Germinal center (tissue), 1 donor: ENCODE measurements around the gene RBMS1.

Experiments used
- DNase-seq: peaks from one replicate; pipeline ENCODE4 v3.0.0; 2012; ENCODE audit warnings: mixed read lengths, low spot score

RBMS1 gene

DNA sequence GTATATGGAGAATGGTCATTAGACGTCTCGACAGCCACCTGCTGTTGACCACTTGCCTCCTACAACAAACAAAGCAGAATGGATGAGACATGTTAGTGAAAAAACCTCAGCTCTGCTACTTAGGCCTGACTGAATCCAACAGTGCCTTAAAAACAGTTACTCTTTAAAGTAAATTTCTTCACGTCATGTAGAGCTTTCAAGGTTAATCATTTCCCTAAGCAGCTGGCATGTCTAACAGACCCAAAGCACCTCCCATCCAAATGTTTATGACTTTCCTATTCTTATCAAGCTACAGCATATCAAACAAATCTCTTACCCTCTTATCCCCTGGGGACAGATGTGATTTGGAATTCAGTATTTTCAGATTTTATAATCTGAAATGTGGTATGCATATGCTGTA lies 218.0 kb downstream of the RBMS1 start:
- DNase-seq: no peak

DNA sequence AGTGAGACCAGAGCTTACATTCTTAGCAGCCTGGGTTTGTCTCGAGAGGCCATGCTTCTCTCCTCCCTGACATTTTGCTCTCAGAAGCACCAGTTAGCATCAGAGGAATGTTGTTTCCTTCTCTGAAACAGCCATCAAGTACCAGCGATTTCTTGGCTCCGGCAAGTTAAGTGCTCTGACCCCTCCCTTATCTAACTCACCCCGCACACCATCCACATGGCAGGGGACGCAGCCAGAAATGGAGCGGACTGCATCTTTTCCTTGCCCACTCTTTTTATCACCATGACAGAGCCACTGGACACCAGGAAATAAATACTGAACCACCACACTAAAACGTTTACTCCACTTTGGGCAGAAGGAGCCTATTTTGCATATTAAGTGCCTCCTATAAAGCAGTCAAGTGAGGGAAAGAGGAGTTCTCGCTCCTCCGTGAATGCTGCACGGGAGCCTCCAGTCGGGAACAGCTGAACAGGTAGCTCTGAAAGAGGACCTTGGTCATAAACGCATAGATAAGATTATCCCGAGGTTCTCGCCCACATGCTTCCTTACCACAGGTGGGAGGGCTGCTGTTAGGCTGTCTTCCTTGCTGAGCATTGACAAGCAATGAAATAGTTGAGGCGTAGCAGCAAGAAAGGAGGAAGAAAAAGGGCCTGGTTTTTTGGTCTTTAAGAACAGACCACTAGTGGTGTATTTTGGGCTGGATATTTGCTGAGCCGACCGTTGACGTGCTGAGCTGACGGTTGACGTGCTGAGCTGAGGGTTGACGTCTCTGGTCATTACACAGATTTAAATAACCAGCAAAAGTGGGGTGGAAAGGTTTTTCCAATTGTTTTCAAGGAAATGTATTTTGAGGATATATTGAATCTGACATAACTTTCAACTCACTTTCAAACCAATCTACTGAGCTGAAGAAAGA lies 222.2 kb downstream of the RBMS1 start:
- no peak for DNase-seq

DNA sequence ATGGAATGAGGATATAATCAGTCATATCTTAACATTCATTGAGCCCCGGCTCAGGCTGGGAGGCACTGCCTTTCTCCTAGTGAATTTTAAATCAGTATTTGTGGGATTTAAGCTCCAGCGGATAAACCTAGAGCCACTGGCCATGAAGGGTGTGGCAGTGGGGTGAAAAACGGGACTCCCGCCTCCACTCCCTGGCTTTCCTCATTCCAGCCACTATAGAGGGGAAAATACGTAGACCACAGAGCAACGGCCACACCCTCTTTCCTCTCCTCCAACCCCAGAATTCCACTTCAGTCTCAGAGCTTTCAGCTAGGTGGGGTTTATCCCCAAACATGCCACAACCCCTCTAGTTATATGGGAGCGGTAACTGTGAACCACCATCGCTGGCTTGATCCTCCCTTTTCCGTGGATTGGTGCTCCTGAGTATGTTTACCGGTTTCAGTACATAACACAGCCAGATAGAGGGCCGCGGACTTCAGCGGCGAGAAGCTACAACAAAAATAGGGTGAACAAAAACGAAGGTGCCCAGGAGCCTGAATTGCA lies 223.0 kb downstream of the RBMS1 start:
- no peak for DNase-seq

DNA sequence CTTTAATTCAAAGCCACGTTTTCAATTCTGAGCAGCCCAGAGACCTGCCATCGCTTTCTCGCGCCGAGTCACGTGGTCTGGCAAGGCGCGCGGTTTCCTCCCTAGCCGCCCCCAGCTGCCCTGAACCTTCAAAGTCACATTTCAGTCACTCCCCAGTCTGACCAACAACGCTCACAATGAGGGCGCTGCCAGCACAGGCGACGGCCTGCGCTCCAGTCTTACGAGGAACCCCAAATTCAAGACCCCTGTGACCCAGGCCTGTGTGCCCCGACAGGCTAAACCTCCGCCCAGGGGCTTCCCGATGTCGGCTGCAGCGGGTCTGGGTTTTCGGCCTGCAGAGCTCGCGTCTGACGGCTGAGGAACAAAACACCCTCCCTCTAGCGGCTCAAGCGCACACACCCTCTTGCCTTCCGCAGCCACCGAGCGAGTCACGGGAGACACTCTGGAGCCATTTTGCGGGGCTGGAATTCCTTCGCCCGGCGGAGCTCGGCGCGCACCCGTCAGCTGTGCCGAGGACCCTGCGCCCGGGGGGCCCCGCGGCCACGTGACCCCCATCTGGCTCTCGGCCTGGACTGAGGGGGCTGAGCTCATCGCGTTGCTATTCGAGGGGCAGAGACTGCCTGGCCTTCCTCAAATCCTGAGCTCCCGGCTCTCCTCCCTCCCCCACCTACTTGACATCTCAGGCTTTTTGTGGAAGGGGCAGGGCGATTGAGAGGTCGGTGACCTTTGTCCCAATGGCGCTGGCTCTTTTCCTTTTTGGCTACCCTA lies 223.6 kb downstream of the RBMS1 start:
- DNase-seq: peak; percentile 87

DNA sequence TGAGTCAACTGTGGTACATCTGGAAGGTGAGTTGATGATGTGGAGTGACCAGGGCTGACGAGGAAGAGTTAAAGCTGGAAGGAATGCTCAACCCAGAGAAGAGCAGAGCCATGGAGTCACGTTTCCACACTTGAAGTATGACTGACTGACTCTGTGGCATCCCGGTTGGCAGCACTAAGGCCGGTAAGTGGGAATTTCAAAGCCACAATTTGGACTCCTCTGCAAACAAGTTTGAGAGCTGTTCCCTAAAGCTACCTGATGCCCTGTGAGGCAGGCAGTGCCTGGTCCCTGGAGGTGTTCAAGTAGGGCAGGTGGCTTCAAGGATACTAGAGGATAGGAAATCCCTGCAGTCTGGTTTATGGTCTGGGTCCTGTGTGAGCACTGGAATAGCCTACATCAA lies 224.2 kb downstream of the RBMS1 start:
- DNase-seq: no peak

DNA sequence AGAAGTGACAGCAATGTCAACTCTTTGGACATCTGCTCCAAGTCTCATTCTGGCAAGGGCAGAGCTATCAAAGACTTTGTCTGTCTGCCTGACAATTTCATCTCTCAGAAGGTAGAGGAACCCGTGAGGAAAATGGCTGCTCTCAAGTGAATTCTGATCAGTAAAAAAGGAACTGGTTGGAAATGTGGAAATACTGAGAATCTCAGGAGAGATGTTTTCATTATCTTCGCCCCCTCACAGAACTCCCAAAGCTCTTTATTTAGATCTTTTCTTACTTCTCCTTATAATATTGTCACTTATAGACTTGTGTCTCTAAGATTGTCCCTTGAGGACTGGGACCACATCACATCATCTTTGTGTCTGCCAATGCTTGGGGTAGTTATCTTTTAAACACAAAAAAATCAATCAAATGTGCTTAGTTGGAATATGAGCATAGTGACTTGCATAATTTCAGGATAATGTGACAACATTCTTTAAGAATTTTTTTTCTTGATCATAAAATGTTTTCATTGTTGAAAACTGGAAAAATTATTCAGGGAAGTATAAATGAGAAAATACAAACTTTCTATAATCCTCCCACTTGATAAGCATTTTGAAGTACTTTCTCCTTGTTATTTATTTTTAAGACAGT lies 225.3 kb downstream of the RBMS1 start:
- DNase-seq: no peak

DNA sequence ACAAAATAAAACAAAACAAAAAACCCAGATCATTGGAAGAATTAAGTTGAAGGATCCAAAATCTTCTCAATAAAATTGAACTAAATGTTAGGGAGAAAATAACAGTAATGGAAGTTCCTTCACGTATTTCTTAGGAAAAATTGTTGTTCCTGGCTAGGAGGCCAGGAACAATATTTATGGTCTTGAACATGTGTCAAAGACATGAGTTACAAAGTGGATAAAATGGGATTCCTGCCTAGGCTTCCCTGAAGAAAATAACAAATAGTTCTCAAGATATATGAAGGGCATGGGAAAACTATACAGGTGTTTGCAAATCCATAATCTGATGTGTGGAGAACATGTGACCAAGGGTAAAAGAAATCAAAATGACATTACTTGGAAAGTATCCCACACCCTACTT lies 225.9 kb downstream of the RBMS1 start:
- DNase-seq: no peak

DNA sequence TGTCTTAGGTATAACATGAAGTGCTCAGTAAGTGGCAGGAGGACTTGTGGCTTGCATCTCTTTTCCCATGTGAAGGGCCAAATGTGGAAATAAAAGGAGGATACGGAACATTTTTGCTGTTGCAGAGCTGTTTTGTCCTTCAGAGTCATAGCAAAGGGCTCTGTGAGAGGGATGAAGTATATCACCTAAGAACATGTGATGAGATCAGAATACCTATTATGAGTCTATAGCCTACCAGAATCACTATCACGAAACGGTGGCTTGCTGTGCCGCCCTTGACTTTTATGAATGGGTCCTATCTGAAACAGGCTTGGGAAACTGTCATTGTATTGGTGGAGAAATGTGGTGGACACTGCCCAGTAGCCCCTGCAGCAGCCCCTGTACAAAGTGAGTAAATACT lies 226.6 kb downstream of the RBMS1 start:
- no peak for DNase-seq

DNA sequence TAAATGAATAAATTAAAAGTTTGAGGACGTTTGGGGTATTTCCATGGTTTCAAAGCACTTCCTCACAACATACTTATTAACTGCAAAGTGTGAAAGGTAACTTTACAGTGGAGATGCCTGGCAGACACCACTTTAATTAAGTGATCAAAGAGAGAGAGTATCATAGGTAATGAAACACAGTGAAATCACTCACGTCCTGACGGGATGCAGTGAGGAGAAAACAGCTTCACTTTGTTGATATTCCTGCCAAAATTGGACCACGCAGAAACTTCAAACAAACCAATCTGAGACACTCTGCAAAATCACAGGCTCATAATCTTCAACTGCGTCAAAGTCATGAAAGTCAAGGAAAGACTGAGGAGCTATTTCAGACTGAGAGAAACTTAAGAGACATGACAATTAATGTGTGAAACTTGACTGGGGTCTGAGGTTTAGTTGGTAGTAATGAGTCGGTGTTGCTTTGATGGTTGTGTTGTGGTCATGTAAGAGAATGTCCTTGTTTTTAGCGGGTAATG lies 227.5 kb downstream of the RBMS1 start:
- DNase-seq: no peak

DNA sequence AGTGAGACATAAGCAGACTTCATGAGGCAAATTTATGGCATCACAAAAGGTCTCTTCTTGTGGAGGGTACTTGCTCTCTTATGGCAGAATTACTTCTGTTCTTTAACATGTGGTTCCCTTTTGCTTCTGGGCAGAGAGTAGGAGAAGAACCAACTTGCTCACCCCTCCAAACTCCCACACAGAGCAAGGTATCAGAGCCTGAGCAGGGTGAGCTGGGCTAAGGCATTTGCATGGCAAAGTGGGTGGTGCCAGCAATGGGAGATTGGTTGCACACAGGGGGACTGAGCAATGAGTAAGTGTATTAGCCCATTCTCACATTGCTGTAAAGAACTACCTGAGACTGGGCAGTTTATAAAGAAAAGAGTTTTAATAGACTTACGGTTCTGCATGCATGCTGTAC lies 229.3 kb downstream of the RBMS1 start:
- DNase-seq: no peak

DNA sequence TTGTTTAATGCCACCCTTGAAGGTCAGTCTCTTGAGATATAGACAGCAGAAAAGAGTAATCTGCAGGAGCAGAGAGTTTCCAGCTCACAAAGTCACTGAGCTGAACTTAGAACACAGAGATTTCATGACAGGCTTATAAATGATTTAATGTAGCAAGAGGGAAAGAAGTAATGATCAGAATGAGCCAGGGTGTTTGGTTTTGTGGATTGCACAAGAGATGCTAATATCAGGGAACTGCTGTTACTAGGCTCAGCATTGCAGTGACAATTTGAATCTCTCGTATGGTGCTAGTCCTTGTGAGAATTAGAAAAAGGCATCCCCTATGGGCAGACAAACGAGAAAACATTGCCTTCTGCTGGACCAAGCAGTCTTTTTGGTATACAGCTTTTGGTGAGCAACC lies 231.9 kb downstream of the RBMS1 start:
- no peak for DNase-seq

DNA sequence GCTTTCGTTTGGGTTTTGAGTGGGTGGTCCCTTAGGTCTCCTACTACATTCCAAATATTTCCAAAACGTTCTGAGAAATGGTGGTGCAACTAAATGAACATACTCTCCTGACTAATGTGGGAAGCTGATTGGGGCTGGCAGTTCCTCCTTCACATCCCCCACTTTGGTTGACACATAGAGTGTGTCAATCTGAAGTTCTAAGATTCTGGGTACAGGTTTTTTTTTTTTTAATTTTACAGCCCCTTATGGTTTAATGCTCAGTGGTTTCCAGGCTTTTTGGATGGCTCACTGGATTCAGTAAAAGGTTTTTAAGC lies 235.2 kb downstream of the RBMS1 start:
- no peak for DNase-seq

DNA sequence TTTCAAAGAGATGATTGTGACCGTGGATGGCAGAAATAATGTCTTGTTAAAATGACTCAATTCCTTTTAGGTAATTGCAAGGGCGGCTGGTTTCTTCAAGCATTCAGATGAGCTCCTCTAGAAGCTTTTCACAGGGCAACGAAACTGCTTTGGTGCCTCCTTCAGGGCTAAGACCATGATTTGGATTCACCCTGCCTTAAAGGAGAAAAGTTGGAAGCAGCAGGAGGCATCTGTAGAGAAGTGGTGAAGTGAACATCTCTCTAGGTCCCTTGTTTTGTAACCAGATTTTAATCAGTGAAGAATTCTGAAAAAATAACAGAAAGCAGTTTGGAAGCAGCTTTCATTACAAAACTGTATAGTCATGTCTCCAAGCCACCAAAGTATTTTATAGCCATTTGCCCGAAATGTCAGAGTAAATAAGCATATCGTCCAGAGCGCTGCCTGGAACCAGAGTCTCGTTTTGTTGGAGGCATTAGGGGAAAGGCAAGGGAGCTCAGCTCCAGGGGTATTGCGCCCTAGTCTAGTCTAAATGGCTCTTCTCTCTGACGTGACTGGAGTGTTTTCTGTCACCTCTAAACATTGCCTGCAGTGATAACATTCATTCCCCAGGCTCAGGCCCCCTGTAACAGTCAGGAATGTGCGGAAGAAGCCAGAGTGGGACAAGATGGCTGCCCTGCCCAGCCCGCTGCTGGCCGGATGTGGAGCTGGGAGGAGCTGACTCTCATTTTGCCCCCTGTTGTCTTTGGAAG lies 235.7 kb downstream of the RBMS1 start:
- DNase-seq: no peak

DNA sequence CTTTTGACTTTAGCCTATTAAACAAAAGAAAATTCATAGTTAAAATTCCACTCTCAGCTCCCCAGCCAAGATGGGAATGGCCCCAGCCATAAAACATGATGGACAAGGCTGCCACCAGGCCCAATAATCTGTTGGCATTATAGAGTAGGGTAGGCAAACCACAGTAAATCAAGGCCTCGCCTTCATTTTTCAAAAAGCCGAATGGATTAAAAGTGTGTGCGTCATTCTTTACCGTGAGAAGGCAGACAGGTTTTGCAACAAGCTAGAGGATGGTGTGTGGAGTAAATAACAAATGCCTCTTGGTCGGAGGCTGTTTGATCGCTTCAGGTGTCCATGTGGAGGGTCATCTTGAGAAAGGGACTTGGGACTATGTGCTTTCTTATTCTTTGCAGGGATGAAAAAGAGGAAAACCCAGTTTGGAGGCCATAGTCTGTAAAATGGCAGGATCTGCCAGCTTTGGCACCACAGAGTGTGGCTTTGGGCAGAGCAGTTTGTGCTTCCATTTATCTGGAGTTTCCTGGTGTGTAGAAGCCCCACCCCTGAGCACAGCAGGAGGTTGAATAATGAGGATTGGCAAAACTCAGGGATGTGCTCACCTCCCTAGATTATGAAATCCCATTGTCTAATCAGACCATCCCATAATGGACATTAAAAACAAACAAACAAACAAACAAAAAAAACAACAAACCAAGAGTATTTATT lies 236.4 kb downstream of the RBMS1 start:
- no peak for DNase-seq

DNA sequence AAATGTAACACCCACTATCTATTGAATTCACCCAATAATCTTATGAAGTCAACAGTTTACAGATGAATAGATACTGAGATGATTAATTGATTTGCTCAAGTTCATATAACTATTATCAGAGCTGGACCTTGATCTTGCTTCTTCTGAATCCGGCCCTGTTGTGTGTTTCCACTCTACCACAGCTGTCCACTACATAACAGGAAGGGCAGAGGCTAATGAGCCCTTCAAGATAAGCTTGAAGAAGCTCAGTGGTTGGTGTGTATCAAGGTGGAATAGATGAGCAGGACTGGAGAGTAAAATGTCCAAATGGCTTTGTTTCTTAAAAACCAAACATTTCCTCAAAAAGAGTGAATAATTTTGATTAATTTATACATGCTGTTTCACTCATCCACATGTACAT lies 237.1 kb downstream of the RBMS1 start:
- no peak for DNase-seq

DNA sequence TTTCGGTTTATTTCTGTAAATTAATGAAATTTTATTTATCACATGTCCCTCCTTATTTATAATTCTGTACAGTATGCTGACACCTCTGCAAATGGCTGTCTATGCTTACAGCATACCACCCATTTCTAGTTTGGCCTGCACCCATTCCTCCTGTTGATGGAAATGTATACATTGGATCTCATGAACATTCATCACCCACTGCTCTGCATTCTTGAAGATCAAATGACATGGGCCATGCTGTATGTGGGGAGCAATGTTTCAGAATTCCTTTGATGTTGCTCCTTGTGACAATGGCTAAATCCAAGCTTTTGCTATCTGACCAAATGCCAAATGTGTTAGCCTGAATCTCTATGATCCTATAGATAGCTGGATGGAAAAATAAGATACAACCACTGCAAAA lies 238.2 kb downstream of the RBMS1 start:
- no peak for DNase-seq

DNA sequence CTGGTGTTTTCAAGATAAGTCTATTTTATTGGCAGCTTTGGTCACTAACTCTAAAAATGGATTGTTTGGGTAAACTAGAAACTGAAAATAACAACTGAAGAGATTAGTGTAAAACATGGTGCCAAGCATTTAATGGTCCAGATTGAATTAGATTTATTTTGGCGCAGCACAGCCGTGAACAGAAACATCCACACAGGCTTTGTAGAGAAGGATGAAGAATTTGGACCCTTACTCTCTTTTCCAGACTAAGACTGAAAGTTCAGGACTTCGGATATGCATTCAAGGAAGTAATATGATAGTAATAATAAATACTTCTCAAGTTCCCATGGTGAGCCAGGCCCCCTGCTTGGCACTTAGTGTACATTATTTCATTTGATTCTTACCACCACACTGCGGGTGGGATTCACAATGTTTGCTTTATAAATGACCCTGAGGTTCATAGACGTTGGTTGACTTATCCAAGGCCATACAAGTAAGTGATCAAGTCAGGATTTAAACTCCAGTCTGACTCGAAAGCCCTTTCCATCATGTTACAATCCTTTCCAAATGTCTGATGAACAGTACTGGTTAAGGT lies 239.3 kb downstream of the RBMS1 start:
- no peak for DNase-seq

DNA sequence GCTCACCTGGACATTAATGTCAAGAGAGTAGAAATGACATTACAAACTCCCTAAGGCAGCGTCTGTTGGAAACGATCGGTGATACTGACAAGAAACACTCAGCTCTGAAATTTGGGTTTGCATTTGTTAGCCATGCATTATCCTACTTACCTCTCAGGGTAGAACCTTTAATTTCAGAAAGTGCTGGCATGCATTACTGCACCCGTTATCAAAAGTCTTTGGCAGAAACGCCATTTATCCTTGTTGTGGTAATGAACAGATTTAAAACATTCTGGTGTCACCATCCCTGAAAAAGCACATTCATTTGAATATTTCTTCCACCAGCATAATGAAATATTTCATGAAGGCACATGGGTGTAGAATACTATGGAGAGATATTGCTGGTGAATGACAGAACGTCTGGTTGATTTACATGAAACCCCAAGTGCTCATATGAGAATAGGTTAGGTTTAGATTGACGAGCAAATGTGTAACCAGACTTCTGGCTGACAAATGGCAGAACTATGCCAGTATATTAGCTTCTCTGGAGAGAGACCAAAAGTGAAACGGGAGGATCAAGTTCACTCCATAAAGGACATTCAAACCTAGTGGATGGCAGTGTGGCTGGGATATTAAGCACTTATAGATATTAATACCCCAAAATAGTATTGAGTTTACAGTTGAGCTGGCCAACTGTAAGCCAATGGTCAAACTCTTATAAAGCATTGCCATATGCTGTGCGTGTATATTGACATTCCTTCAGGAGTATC lies 240.0 kb downstream of the RBMS1 start:
- no peak for DNase-seq

DNA sequence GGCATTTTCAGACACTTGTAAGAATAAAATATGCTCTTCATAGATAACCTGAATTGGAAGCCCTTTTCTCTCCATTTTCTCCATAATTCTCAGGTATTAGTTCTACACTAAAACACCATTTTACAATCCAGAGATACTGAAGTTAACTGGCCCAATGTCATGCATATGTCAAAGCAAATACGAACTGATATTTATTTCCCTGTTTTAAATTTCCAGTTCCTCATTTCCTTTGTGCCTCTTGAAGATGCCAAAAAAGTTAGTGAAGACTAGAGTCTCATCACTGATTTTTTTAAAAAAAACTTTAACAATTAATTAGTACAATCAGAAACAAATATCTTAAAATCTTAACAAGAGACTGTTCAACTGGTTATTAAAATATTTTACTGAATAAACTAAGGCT lies 240.7 kb downstream of the RBMS1 start:
- DNase-seq: no peak

DNA sequence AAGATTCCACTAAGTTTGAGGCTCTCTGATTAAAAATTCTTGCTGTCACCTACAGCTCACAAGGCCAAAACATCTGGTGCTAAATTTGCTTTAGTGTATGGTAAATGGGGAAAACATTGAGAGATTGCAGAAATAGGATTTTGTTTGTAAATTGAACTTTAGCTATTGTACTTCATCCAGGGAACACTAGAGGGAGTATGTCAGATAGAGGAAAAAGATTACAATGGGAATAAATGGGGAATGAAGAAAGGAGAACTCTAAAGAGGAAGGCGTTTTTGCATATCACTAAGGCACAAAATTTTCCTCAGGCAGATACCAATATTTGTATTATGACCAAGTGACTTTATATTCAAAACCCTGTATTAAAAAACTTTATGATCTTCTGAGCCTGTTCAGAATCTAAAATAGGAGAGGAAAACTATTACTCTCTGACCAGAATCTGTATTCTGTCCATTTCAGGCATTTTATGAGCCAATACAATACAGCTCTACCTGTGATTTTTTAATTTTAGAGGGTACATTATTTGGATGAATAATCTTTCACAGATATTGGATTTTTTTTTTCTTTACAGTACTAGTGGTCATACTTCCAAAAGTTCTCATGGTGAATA lies 241.2 kb downstream of the RBMS1 start:
- peak; percentile 22 for DNase-seq
